H1 (cell line): ENCODE measurements around the gene RIMS1. TPM values are rescaled to one million over a fixed set of nuclear protein-coding genes. Genes with fewer than 3 reads are reported as not detected.

ENCODE experiments used
- CHD7 ChIP-seq: fragments of 300-600 bp; sonication (generic); IDR thresholded peaks from 2 replicates; pipeline ENCODE4 v1.7.1; 2012; ENCODE audit warnings: low read length, moderate library complexity, mild to moderate bottlenecking, inconsistent platforms; ENCODE audit not compliant: insufficient replicate concordance
- polyA plus RNA-seq, 7 experiments: library from polyadenylated mRNA; depleted of rRNA in 3 of 7; stranded (reverse) in 5 of 7; unstranded in 2 of 7; fragments of >200 nt in 5 of 7; fragments of 200-250 nt in 2 of 7; gene quantifications; 1 replicate in 5 of 7; 2 replicates in 1 of 7; 4 replicates in 1 of 7; pipeline versions ENCODE4 v1.2.1 to v1.2.3, GENCODE V29; 2011 to 2013; ENCODE audit warnings: missing spikeins in 2 of 7, mixed read lengths in 2 of 7
- total RNA-seq: library from RNA; stranded (reverse); fragmentation: NEBNext Ultra II Directional; extraction: Animal tissue kit (Norgen Biotek cat#: 25700); gene quantifications from 2 replicates; pipeline ENCODE4 v1.2.1, GENCODE V29; 2021

The RIMS1 gene
- total and polyA plus RNA-seq, 2 of the 8 experiments (the other 6 are each of a cell fraction or from before 2014, with no cell fraction given): 0.63 to 2.3 TPM

GRCh38 chr6:72272958-72273357, 386.6 kb downstream of the RIMS1 start (continued):
- no peak for TF ChIP-seq CHD7
